K562 (cell line): ENCODE results near the gene TGM1. TPM values are rescaled to one million over a fixed set of nuclear protein-coding genes. Genes with fewer than 3 reads are reported as not detected.
"Not testable (repeated sequence)": the region's sequence is repeated elsewhere in the genome, so short reads cannot be mapped to it uniquely, and the experiment has no call there.

ENCODE experiments used
- ATAC-seq: fragments of 200-7000 bp; cut with Tn5 transposase; 3 replicates; pipeline ENCODE4 v1.9.1; 2020; ENCODE audit warnings: moderate library complexity
- BruUV-seq: library from RNA; stranded (reverse); fragments of 400-500 nt; replicated peaks from 2 replicates; lab custom pipeline; 2021; lab: Mats Ljungman, UMichigan
- CTCF ChIA-PET: fragments of 300-600 bp; formaldehyde crosslinking; extraction: SDS; loops from one replicate; lab custom pipeline; 2021; ENCODE audit warnings: low intra/inter-chr PET ratio; lab: Yijun Ruan, JAX
- POLR2A ChIA-PET: fragments of 300-600, 350-650 bp; sonication (Branson Sonifier 250); formaldehyde crosslinking; extraction: SDS; loops from one replicate; lab custom pipeline; 2021; ENCODE audit warnings: antibody characterized with exemption, inconsistent platforms; lab: Yijun Ruan, JAX
- DNase-seq, 4 experiments: peaks; one replicate each; pipeline versions ENCODE4 v3.0.0 to v3.0.0-alpha.2; 2011 to 2018; ENCODE audit warnings: low spot score in 3 of 4, mixed read lengths in 3 of 4; ENCODE audit errors: extremely low read depth in 1 of 4
- FAIRE-seq: peaks from 2 replicates; lab custom pipeline; 2011; peaks lifted over from hg19 to GRCh38; lab: Jason Lieb, UNC
- H2AFZ ChIP-seq: 2 replicates; pipeline ENCODE4 v1.6.0; 2011; ENCODE audit warnings: low read depth, low read length, control low read depth, inconsistent platforms
- H3K27ac ChIP-seq: fragments of 200-600 bp; 3 replicates; pipeline ENCODE4 v1.8.0; 2011; ENCODE audit warnings: low read depth, mild to moderate bottlenecking, control low read depth, inconsistent platforms, low read length, moderate library complexity, mixed read lengths; ENCODE audit errors: extremely low read depth
- H3K27me3 ChIP-seq, 2 experiments: fragments of 300-600 bp in 1 of 2; 2 replicates in 1 of 2; 3 replicates in 1 of 2; pipeline versions ENCODE4 v1.6.0 to v1.8.0; 2011; ENCODE audit warnings: inconsistent platforms in 2 of 2, low read length in 2 of 2, mild to moderate bottlenecking in 1 of 2, mixed read lengths in 1 of 2, moderate library complexity in 1 of 2; ENCODE audit not compliant: control insufficient read depth in 2 of 2, insufficient read depth in 2 of 2
- H3K36me3 ChIP-seq: fragments of 300-600 bp; 3 replicates; pipeline ENCODE4 v1.8.0; 2011; ENCODE audit warnings: mild to moderate bottlenecking, low read length, inconsistent platforms; ENCODE audit not compliant: control insufficient read depth, insufficient read depth
- H3K4me1 ChIP-seq, 2 experiments: fragments of 200-600 bp in 1 of 2; replicated peaks in 1 of 2; 2 replicates in 1 of 2; 3 replicates in 1 of 2; pipeline versions ENCODE4 v1.5.1 to v1.8.0; 2011; ENCODE audit warnings: inconsistent platforms in 2 of 2, low read length in 2 of 2, mild to moderate bottlenecking in 1 of 2, mixed read lengths in 1 of 2, moderate library complexity in 1 of 2; ENCODE audit not compliant: control insufficient read depth in 2 of 2, insufficient read depth in 2 of 2
- H3K4me2 ChIP-seq: 2 replicates; pipeline ENCODE4 v1.6.1; 2011; ENCODE audit warnings: low read length, control low read depth, inconsistent platforms, mixed read lengths; ENCODE audit not compliant: insufficient read depth
- H3K4me3 ChIP-seq: fragments of 200-600 bp; sonication (generic), shearing (Covaris generic); 2 replicates; pipeline ENCODE4 v1.5.1; 2016; ENCODE audit warnings: control low read depth, inconsistent platforms
- H3K79me2 ChIP-seq: fragments of 200-600 bp; 3 replicates; pipeline ENCODE4 v1.8.0; 2011; ENCODE audit warnings: low read length, inconsistent platforms; ENCODE audit not compliant: control insufficient read depth, insufficient read depth
- H3K9ac ChIP-seq, 2 experiments: 2 replicates each; pipeline versions ENCODE4 v1.6.0 to v1.6.1; 2011; ENCODE audit warnings: low read depth in 2 of 2, low read length in 2 of 2, control low read depth in 1 of 2, inconsistent platforms in 1 of 2, mild to moderate bottlenecking in 1 of 2, mixed read lengths in 1 of 2; ENCODE audit not compliant: insufficient read depth in 1 of 2
- H3K9me1 ChIP-seq: one replicate; pipeline ENCODE4 v1.6.0; 2011; ENCODE audit warnings: inconsistent platforms, mild to moderate bottlenecking, low read length, moderate library complexity; ENCODE audit not compliant: control insufficient read depth, insufficient read depth
- H3K9me3 ChIP-seq: replicated peaks from 2 replicates; pipeline ENCODE4 v1.5.1; 2011; ENCODE audit warnings: low read depth, low read length, inconsistent platforms; ENCODE audit not compliant: control insufficient read depth, insufficient read depth
- H4K20me1 ChIP-seq: replicated peaks from 2 replicates; pipeline ENCODE4 v1.6.1; 2011; ENCODE audit warnings: low read length, inconsistent platforms, mixed read lengths; ENCODE audit not compliant: control insufficient read depth, insufficient read depth
- WGBS: fragments of 100-300 bp; shearing (Covaris generic); methylation state at CpG from one replicate; pipeline ENCODE4 v1.1.6; 2016; ENCODE audit warnings: low coverage, mixed read lengths; ENCODE audit not compliant: insufficient coverage; ENCODE audit errors: missing lambda C conversion rate; 5-methylcytosine and 5-hydroxymethylcytosine counted together
- in situ Hi-C: fragments of 300-500 bp; cut with MboI; formaldehyde crosslinking; loops from 4 replicates; pipeline ENCODE4 v1.15.0; 2018; ENCODE audit warnings: inconsistent platforms, mixed read lengths
- intact Hi-C: fragments of 100-400 bp; cut with micrococcal nuclease; formaldehyde crosslinking; loops from 2 replicates; pipeline ENCODE4 v1.14.2; 2022
- polyA plus RNA-seq, 8 experiments: library from polyadenylated mRNA; depleted of rRNA in 4 of 8; stranded (reverse) in 5 of 8; unstranded in 3 of 8; fragments of >200 nt; fragmentation: Nextera tagmentation in 2 of 8; fragmentation: Illumina TruSeq in 1 of 8; extraction: Ambion mirVana in 2 of 8; extraction: Trizol in 1 of 8; gene quantifications; 2 replicates each; pipeline versions ENCODE4 v1.2.1 to v1.2.3, GENCODE V29; 2011 to 2014; ENCODE audit warnings: inconsistent platforms in 1 of 8, missing spikeins in 1 of 8
- total RNA-seq, 7 experiments: library from RNA; depleted of rRNA in 6 of 7; stranded (reverse); fragments of >200 nt in 6 of 7; fragmentation: Illumina TruSeq in 2 of 7; extraction: Trizol in 2 of 7; gene quantifications; 2 replicates each; pipeline versions ENCODE4 v1.2.1 to v1.2.3, GENCODE V29; 2011 to 2021; ENCODE audit warnings: low replicate concordance in 1 of 7
- TF ChIP-seq, protein P1 (sequence below), 2 experiments: fragments of 450-650 bp; IDR thresholded peaks; 2 replicates each; pipeline ENCODE4 v1.6.1; 2016; ENCODE audit warnings: mild to moderate bottlenecking in 2 of 2, borderline replicate concordance in 1 of 2, low read depth in 1 of 2, moderate library complexity in 1 of 2

Gene TGM1
- total and polyA plus RNA-seq, 9 of the 15 experiments (the other 6 are each of a cell fraction or from before 2014, with no cell fraction given) = 0.13 to 4.4 (median 0.88) TPM

DNA sequence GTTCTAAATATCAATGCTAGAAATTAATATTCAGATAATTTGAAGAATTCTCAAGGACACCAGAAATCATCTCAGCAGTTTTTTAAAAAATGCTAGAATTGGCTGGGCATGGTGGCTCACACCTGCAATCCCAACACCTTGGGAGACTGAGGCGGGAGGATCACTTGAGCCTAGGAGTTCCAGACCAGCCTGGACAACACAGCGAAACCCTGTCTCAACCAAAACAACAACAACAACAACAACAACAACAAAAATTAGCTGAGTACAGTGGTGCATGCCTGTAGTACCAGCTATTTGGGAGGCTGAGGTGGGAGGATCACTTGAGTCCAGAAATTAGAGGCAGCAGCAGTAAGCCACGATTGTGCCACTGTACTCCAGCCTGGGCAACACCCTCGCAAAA, 43.9 kb downstream of the TGM1 start (continued):
- TF ChIP-seq, protein P1, sequence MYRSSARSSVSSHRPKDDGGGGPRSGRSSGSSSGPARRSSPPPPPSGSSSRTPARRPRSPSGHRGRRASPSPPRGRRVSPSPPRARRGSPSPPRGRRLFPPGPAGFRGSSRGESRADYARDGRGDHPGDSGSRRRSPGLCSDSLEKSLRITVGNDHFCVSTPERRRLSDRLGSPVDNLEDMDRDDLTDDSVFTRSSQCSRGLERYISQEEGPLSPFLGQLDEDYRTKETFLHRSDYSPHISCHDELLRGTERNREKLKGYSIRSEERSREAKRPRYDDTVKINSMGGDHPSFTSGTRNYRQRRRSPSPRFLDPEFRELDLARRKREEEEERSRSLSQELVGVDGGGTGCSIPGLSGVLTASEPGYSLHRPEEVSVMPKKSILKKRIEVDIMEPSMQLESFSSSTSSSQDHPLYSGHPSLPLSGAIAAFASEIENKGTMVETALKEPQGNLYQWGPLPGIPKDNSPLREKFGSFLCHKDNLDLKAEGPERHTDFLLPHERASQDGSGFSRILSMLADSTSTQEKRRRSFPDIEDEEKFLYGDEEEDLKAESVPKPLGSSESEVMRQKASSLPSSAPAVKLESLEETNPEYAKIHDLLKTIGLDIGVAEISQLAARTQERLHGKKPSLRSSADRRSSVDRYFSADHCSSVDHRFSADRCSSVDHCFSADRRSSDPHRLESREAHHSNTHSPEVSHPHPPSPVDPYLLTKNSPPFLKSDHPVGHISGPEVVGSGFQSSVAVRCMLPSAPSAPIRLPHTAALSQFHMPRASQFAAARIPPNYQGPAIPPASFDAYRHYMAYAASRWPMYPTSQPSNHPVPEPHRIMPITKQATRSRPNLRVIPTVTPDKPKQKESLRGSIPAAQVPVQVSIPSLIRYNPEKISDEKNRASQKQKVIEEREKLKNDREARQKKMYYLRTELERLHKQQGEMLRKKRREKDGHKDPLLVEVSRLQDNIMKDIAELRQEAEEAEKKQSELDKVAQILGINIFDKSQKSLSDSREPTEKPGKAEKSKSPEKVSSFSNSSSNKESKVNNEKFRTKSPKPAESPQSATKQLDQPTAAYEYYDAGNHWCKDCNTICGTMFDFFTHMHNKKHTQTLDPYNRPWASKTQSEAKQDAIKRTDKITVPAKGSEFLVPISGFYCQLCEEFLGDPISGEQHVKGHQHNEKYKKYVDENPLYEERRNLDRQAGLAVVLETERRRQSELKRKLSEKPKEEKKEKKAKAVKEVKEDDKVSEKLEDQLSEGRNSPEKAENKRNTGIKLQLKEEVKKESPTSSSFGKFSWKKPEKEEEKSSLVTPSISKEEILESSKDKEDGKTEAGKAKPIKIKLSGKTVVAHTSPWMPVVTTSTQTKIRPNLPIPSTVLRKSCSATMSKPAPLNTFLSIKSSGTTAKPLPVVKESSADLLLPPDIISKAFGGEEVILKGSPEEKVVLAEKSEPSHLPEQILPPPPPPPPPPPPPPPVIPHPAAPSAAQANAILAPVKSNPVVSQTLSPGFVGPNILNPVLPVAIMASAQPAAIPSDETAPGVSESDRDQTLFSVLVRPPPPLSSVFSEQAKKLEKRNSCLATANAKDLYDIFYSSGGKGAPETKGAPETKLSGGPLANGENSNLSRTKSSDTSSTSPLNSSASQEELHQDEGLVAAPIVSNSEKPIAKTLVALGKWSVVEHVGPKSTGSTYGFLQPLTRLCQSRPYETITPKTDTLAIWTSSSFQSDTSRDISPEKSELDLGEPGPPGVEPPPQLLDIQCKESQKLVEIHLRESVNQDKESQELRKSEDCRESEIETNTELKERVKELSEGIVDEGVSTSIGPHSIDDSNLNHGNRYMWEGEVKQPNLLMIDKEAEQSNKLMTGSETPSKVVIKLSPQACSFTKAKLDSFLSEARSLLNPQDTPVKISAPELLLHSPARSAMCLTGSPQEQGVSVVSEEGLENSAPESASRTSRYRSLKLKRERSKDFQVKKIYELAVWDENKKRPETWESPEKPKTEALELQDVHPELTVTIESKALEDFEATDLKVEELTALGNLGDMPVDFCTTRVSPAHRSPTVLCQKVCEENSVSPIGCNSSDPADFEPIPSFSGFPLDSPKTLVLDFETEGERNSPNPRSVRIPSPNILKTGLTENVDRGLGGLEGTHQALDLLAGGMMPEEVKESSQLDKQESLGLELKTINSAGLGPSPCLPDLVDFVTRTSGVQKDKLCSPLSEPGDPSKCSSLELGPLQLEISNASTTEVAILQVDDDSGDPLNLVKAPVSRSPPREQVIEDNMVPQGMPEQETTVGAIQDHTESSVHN (IDR thresholded peaks at IDR 0.05; ENCODE audit: borderline replicate concordance in 1 of 2, low read depth in 1 of 2) = no peak

DNA sequence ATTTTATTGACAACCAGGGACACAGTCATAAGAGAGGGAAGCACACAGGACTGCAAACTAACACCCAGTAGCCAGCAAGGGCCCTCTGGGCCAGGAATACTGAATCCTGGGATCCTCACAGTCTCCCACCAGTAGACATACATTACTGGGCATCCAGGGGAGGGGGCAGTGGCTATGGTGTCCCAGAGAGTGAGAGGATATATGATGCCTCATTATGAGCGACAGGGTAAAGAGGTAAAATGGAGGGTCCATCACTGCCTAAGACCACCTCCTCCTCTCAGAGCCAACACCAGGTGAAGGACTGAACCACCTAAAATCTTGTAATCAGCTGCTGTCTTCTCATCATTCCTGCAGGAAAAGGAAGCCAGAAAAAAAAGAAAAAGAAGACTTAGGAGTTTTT, 46.1 kb downstream of the TGM1 start:
- H3K79me2 ChIP-seq = peaks cover 23% of the 10 kb centered on the region
- H3K4me3 ChIP-seq, in situ Hi-C loops, FAIRE-seq, H4K20me1 ChIP-seq, BruUV-seq, H3K9me1 ChIP-seq, H3K9ac ChIP-seq, H3K27ac ChIP-seq, CTCF ChIA-PET, ATAC-seq, H3K9me3 ChIP-seq, H3K4me2 ChIP-seq, H3K27me3 ChIP-seq, DNase-seq, H2AFZ ChIP-seq: not testable (repeated sequence)
- WGBS = 50% methylated on average over 1 of the region's 1 CpG
- intact Hi-C loops = loop anchor here (1.0 to 2.0 kb wide), 2 partner anchors 16 to 80 kb away; partner anchors contain the start of genes GMPR2 and NEDD8
- POLR2A ChIA-PET = interaction anchor here (0.6 to 0.7 kb wide), 2 partner anchors 27 to 28 kb away, joined by 3 read pairs; no protein-coding TSS in a partner anchor
- H3K4me1 ChIP-seq = peaks cover 4 to 11% of the 10 kb centered on the region in 2 experiments; a peak in 4 of 5 replicates
- H3K36me3 ChIP-seq = peaks cover 16% of the 10 kb centered on the region; the same call in 2 of the 3 replicates
